Activated CD8-positive, alpha-beta memory T cell treated with anti-CD3 and anti-CD28 coated beads for 48 hours (primary cell): Measurements from ENCODE around the gene PSMA2.
"Not testable (repeated sequence)": the region's sequence is repeated elsewhere in the genome, so short reads cannot be mapped to it uniquely, and the experiment has no call there.

ENCODE experiments used
- DNase-seq, 3 experiments: peaks; one replicate each; pipeline ENCODE4 v3.0.0-alpha.2; 2020; ENCODE audit warnings: low read depth in 2 of 3, low spot score in 2 of 3

The PSMA2 gene

DNA sequence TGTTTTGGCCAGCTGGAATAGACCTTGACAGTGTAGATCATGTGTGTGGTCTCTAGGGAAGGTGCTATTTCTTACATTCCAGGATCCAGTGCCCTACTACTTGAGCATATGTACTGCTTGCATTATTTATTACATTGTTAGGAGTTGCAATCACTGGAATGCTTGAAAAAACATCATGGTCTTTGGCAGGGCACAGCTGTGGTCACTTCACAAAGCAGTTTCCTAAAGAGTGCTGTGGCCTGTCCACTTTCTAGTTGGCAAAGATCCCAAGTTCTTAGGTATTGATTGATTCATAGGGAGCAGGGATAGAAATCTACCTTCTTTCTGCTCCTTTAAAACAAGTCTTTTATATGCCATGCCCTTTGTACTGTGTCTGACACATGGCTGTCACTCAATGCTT lies 24.7 kb downstream of the PSMA2 start:
- no peak for DNase-seq

GRCh38 chr7:42906181-42906580 lies 25.8 kb downstream of the PSMA2 start:
- no peak for DNase-seq

GRCh38 chr7:42902331-42902730 lies 29.6 kb downstream of the PSMA2 start:
- DNase-seq: no peak

- no peak for DNase-seq
Observed at GRCh38 chr7:42900842-42901241, 31.1 kb downstream of the PSMA2 start.

- no peak for DNase-seq
Observed at GRCh38 chr7:42893346-42894240, 38.4 kb downstream of the PSMA2 start.

DNA sequence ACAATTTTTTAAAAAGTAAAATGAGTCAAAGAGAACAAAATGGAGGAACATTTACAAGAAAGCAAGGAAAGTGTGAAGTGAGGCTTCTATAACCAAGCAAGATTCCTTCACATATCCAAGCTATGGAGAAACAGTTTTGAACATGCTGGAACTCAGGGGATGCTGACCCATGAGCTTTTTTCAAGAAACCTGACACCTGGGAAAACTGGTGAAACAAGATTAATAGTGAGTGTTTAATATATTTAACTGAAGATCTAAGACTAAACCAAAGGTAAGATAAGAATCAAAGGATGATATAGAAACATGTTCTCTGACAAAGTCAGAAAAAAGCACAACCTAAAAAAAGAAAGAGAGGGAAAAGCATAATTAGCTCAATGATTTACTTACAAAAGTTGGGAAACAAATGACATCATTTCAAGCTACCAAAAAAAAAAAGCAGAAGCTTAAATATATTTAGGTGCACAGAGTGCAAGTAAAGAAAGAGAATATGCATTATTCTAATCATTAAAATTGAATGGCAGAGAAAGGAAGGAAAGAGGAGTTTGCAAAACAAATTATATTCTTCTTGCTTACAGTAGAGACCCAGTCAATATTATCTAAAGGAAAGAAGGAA lies 45.0 kb downstream of the PSMA2 start:
- no peak for DNase-seq

GRCh38 chr7:42886129-42886528 lies 45.8 kb downstream of the PSMA2 start:
- DNase-seq: no peak

DNA sequence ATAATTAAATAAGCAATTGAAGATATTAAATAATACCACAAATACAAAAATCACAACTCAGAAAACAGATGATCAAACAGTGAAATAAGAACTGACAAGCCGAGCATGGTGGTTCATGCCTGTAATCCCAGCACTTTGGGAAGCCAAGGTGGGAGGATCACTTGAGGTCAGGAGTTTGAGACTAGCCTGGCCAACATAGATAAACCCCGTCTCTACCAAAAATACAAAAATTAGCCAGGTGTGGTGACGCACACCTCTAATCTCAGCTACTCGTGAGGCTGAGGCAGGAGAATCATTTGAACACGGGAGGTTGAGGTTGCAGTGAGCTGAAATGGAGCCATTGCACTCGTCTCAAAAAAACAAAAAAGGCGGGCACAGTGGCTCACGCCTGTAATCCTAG lies 46.8 kb downstream of the PSMA2 start:
- DNase-seq: not testable (repeated sequence)

DNA sequence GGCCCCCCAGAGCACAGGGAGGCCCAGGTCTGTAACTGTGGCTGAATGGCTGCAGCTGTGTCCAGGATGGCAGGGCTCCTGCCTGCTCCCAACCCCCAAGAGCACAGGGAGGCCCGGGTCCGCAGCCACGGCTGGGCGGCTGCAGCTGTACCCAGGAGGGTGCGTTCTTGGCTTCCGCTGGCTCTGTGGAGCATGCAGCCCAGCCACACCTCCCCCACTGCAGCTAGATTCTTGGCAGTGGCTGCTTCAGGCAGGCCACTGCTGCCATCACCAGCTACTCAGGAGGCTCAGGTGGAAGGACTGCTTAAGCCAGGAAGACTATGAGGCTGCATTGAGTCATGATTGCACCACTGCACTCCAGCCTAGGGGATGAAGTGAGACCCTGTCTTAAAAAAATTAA lies 48.0 kb downstream of the PSMA2 start:
- no peak for DNase-seq

GRCh38 chr7:42880392-42880791 lies 51.6 kb downstream of the PSMA2 start:
- no peak for DNase-seq

- DNase-seq: no peak
Observed at GRCh38 chr7:42878303-42878702, 53.7 kb downstream of the PSMA2 start.

GRCh38 chr7:42877862-42878261 lies 54.1 kb downstream of the PSMA2 start:
- no peak for DNase-seq

- DNase-seq: peak in 1 of 3 experiments; percentile 11
Observed at GRCh38 chr7:42876182-42877068, 55.5 kb downstream of the PSMA2 start.

DNA sequence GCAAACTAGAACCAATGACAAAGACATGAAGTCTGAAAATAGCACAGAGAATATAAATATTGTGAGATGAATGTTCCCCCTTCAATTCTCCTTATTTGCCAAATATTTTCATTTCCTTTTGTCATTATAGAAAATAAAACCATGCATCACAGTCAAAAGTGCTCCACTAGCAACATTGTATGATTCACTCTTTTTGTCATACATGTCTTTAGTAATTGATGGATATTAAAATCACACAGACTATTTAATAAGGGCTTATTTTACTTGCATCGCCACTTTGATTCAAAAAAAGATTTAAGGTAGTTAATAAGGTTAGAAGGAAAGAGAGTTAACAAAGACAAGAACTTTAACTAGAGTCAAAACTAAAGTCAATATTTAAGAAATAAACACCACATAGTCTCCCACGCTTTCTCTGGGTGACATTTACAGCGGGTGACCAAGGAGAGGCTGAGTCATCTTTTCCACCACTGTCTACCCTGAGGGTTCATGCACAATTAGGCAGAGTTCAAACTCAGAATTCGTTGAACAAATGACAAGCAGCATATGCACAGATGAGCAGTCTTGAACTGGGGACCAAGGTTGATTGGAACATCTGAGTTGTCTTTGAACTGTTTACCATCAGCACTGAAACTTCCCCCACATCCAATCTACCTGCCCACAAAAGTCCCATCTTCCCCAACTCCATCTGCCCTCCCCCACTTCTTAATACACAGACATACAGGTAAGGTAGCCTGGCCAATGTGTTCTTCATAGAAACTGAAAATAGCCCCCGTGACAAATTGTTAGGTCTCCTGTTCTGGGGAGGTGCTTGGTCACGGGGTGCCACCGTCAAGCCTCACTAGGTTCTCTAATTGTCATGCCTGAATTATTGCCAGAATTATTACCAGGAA lies 62.6 kb downstream of the PSMA2 start:
- DNase-seq: no peak

DNA sequence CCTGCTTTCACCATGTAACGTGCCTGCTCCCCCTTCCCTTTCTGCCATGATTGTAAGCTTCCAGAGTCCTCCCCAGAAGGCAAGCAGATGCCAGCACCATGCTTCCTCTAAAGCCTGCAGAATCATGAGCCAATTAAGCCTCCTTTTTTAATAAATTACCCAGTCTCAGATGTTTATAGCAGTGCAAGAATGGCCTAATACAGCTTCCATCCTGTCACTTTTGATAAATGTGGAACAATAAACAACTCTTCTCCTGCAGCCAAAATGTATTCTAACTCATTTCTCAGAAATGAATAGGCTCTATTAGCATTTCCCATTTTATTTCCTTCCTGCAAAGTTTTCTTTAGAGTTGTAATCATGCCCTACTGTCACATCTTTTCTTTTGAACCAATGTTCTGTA lies 63.5 kb downstream of the PSMA2 start:
- no peak for DNase-seq
